Thyroid gland (tissue), 4 donors: ENCODE data around the gene MYO10. TPM values are rescaled to one million over a fixed set of nuclear protein-coding genes. Genes with fewer than 3 reads are reported as not detected.
A peak's percentile ranks its signal among the peaks of the same experiment; 100 is the strongest.

Experiments used
- DNase-seq, 2 donors: peaks; one replicate each; pipeline ENCODE4 v3.0.0-alpha.2; 2019
- H3K27ac ChIP-seq, 3 donors: fragments of 200-600 bp; sonication (generic); 1 replicate in 2 of 3; 2 replicates in 1 of 3; pipeline ENCODE4 v1.5.1; 2016 to 2019; ENCODE audit warnings: mild to moderate bottlenecking in 1 of 3, moderate library complexity in 1 of 3
- H3K27me3 ChIP-seq: fragments of 200-600 bp; sonication (generic); one replicate; pipeline ENCODE4 v1.5.1; 2019
- H3K36me3 ChIP-seq, 2 donors: fragments of 200-600 bp; sonication (generic); one replicate each; pipeline ENCODE4 v1.5.1; 2016 to 2019
- H3K4me1 ChIP-seq, 2 donors: fragments of 200-600 bp; sonication (generic); one replicate each; pipeline ENCODE4 v1.5.1; 2017 to 2019
- H3K4me3 ChIP-seq, 3 donors: fragments of 200-600 bp; sonication (generic); replicated peaks in 1 of 3; 1 replicate in 2 of 3; 2 replicates in 1 of 3; pipeline ENCODE4 v1.5.1; 2016; ENCODE audit warnings: mild to moderate bottlenecking in 1 of 3
- H3K9me3 ChIP-seq: fragments of 200-600 bp; sonication (generic); one replicate; pipeline ENCODE4 v1.5.1; 2017
- POLR2A ChIP-seq, 2 donors: fragments of 450-650 bp; IDR thresholded peaks; one replicate each; pipeline ENCODE4 v1.6.1; 2017; ENCODE audit warnings: antibody characterized with exemption in 2 of 2, mild to moderate bottlenecking in 2 of 2, moderate library complexity in 1 of 2
- WGBS, 2 donors: methylation state at CpG; one replicate each; pipeline ENCODE4 v1.1.5; 2017; 5-methylcytosine and 5-hydroxymethylcytosine counted together
- intact Hi-C: fragments of 100-400 bp; cut with DNase I; formaldehyde crosslinking; loops from one replicate; pipeline ENCODE4 v1.15.1; 2023
- total RNA-seq, 4 donors: library from RNA; depleted of rRNA; stranded (reverse); fragments of >200 nt; gene quantifications; one replicate each; pipeline ENCODE4 v1.2.3, GENCODE V29; 2016
- TF ChIP-seq, protein P1 (sequence below), 6 experiments: fragments of 200-600 bp in 3 of 6; fragments of 450-650 bp in 3 of 6; sonication (generic) in 3 of 6; IDR thresholded peaks; one replicate each; pipeline ENCODE4 v1.5.1; 2016 to 2019; ENCODE audit warnings: antibody characterized with exemption in 6 of 6, mild to moderate bottlenecking in 2 of 6, inconsistent platforms in 1 of 6, moderate library complexity in 1 of 6

The MYO10 gene
- total RNA-seq, 4 donors from 2014 or later = 49.2 to 89.6 (median 71.0) TPM

DNA sequence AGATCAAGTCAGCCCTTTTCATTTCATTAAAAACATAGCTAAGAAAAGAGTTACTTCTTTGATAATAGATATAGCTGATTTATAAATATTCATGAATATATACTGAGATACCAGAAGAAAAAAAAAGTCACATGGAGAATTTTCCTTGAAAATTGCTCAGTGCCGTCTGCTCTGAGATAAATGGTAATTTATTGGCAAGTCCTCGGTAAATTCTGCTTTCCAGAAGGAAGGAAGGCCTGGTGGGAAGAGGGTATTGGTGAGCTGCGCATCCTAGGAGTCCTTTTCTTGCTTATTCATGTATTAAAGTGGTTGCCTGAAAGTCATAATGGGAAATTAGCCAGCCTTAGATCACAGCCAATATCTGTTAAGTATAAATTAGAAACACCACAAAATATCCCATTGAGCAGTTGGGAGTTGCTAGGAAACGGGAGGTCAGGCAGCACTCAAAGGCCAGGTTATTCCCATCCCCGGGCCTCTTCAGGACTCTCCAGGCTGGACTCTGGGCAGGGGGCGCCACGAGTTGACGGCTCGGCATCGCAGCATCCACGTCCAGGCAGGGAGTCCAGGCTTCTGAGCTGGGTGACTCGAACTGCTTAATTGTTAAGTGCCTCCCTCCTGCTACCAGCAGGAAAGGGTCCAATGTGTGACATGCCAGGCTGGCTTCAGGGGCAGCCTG lies 202.6 kb downstream of the MYO10 start:
- H3K27me3 ChIP-seq = no peaks in the 10 kb centered on the region
- 65 to 77% methylated on average over 6 to 12 of the region's 12 CpGs for WGBS, 2 donors
- H3K9me3 ChIP-seq = no peaks in the 10 kb centered on the region
- H3K4me3 ChIP-seq = no peak overlapping the region
- peaks cover 26 to 36% of the 10 kb centered on the region in 2 donors for H3K4me1 ChIP-seq
- no peak overlapping the region for H3K27ac ChIP-seq
- TF ChIP-seq, protein P1, sequence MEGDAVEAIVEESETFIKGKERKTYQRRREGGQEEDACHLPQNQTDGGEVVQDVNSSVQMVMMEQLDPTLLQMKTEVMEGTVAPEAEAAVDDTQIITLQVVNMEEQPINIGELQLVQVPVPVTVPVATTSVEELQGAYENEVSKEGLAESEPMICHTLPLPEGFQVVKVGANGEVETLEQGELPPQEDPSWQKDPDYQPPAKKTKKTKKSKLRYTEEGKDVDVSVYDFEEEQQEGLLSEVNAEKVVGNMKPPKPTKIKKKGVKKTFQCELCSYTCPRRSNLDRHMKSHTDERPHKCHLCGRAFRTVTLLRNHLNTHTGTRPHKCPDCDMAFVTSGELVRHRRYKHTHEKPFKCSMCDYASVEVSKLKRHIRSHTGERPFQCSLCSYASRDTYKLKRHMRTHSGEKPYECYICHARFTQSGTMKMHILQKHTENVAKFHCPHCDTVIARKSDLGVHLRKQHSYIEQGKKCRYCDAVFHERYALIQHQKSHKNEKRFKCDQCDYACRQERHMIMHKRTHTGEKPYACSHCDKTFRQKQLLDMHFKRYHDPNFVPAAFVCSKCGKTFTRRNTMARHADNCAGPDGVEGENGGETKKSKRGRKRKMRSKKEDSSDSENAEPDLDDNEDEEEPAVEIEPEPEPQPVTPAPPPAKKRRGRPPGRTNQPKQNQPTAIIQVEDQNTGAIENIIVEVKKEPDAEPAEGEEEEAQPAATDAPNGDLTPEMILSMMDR (IDR thresholded peaks at IDR 0.05) = no peak
- no peak for TF ChIP-seq POLR2A (IDR thresholded peaks at IDR 0.05)
- no peak for DNase-seq
- H3K36me3 ChIP-seq = no peaks in the 10 kb centered on the region
- intact Hi-C loops = no loop called here

DNA sequence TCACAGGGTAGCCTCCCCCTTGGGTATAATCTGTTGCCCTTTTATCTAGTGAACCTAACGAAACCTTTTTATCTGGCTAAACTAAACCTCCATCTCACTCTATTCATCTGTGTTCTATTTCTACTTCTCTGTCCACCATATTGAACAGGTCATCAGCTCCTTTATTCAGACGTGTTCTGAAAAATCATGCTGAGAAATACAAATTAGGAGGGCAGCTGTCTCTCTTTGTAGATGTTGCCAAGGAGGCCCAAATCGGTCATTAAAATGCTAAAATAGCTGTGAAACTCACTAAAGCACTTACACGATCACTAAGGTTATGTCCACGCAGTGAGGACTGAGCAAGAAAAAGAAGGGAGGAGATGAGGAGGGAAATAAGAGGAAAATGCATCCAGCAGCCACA lies 203.7 kb downstream of the MYO10 start:
- Histone ChIP-seq H3K4me3 (no peak overlapping the region), H3K4me1 (peaks cover 30 to 36% of the 10 kb centered on the region in 2 donors), H3K36me3 (no peaks in the 10 kb centered on the region), H3K27ac (no peak overlapping the region), H3K9me3 (no peaks in the 10 kb centered on the region), H3K27me3 (no peaks in the 10 kb centered on the region)
- 92 to 95% methylated on average over 5 of the region's 5 CpGs for whole genome bisulfite sequencing, 2 donors
- DNase-seq = no peak
- TF ChIP-seq POLR2A (IDR thresholded peaks at IDR 0.05) = no peak
- TF ChIP-seq, protein P1 (IDR thresholded peaks at IDR 0.05) = no peak
- intact Hi-C loops = no loop called here

DNA sequence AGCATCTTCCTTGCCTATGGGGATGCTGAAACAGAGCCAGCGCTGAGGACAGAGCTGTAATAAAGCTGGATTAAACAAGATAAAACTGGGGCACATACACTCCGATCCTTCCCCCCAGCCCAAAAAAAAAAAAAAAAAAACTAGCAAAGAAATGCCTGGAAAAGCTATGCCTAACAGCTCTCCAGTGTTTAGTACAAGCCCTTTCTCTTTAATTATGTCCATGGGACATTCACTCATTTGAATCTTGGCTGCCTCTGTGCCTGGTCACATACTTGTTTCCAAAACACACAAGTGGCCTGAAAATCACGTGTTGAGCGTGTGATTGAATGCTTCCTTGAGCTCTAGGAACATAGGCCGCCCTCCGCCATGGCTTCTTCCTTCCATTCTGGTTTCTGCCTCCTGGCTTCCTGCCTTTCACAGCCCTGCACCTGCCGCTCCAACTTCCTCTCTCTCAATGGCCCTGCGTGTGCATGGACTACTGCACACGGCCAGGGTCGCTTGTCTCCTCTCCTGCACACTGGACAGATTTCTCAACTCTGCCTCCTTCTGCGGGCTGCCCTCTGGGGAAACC lies 208.2 kb downstream of the MYO10 start:
- 13 to 17% methylated on average over 11 of the region's 11 CpGs for WGBS, 2 donors
- Histone ChIP-seq H3K4me1 (peaks cover 17 to 20% of the 10 kb centered on the region in 2 donors), H3K27ac (peak overlapping the region; percentile 74 to 77 (median 76)), H3K4me3 (no peak overlapping the region), H3K27me3 (no peaks in the 10 kb centered on the region), H3K9me3 (no peaks in the 10 kb centered on the region), H3K36me3 (no peaks in the 10 kb centered on the region)
- DNase-seq = peak; percentile 88 to 89
- TF ChIP-seq, protein P1 (IDR thresholded peaks at IDR 0.05) = no peak
- TF ChIP-seq POLR2A (IDR thresholded peaks at IDR 0.05) = no peak
- intact Hi-C loops = no loop called here

DNA sequence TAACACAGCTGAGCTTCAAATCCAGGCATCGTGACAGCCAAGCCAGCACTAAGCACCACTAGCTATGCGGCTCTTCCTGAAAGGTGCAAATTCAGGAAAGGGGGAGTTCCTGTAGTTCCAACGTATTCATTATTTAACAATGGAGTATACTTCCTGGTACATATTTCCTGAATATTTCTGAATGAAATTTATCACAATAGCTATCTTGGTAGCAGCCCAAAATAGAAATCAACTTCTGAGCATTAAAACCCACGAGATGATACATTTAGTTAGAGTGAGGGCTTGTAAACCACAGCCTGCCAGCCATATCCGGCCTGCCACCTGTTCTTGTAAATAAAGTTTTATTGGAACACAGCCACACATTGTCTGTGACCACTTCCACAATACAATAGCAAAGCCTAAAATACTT lies 209.5 kb downstream of the MYO10 start:
- no peaks in the 10 kb centered on the region for H3K9me3 ChIP-seq
- no peaks in the 10 kb centered on the region for H3K36me3 ChIP-seq
- WGBS, 2 donors = 66 to 86% methylated on average over 5 of the region's 5 CpGs
- TF ChIP-seq, protein P1 (IDR thresholded peaks at IDR 0.05) = no peak
- no peak for TF ChIP-seq POLR2A (IDR thresholded peaks at IDR 0.05)
- peak overlapping the region in 2 of 3 donors; percentile 74 to 76 for H3K27ac ChIP-seq
- no peak overlapping the region for H3K4me3 ChIP-seq
- no peak for DNase-seq
- no peaks in the 10 kb centered on the region for H3K27me3 ChIP-seq
- peaks cover 24 to 26% of the 10 kb centered on the region in 2 donors for H3K4me1 ChIP-seq
- intact Hi-C loops = no loop called here

DNA sequence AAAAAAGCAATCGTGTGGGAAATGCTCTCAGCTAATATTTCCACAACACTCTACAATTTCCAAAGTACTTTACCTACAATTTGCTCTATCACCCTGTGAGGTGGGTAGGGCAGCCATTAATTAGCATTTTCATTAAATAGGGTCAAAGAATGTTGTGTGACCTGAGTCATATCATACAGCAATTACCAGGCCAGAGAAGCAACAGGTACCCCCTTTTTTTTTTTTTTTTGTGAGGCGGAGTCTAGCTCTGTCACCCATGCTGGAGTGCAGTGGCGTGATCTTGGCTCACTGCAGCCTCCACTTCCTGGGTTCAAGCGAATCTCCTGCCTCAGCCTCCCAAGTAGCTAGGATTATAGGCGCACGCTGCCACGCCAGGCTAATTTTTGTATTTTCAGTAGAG lies 210.5 kb downstream of the MYO10 start:
- WGBS, 2 donors = 95 to 96% methylated on average over 7 of the region's 7 CpGs
- DNase-seq = no peak
- no peak for TF ChIP-seq POLR2A (IDR thresholded peaks at IDR 0.05)
- TF ChIP-seq, protein P1 (IDR thresholded peaks at IDR 0.05) = no peak
- intact Hi-C loops = no loop called here
- no peak overlapping the region for H3K27ac ChIP-seq
- no peaks in the 10 kb centered on the region for H3K36me3 ChIP-seq
- H3K4me1 ChIP-seq = peaks cover 29 to 30% of the 10 kb centered on the region in 2 donors
- H3K4me3 ChIP-seq = no peak overlapping the region
- H3K9me3 ChIP-seq = no peaks in the 10 kb centered on the region
- no peaks in the 10 kb centered on the region for H3K27me3 ChIP-seq
